GM12801 (cell line): ENCODE measurements around the gene DHX40.

Experiments
- CTCF ChIP-seq: IDR thresholded peaks from one replicate; pipeline ENCODE4 v1.5.1; 2011; ENCODE audit warnings: control low read depth; ENCODE audit not compliant: insufficient read length; ENCODE audit errors: extremely low read depth

The DHX40 gene

GRCh38 chr17:59545942-59546341, 19.5 kb upstream of the DHX40 start:
- no peak for TF ChIP-seq CTCF

- TF ChIP-seq CTCF, result no peak
Observed at GRCh38 chr17:59547131-59547915, 18.1 kb upstream of the DHX40 start.

- no peak for TF ChIP-seq CTCF
Observed at GRCh38 chr17:59550703-59551102, 14.7 kb upstream of the DHX40 start.

GRCh38 chr17:59558039-59558438, 7.4 kb upstream of the DHX40 start:
- no peak for TF ChIP-seq CTCF

- TF ChIP-seq CTCF, result no peak
Observed at GRCh38 chr17:59558953-59559352, 6.5 kb upstream of the DHX40 start.

- no peak for TF ChIP-seq CTCF
Observed at GRCh38 chr17:59561042-59561441, 4.4 kb upstream of the DHX40 start.

- TF ChIP-seq CTCF, result no peak
Observed at GRCh38 chr17:59565959-59566324, 532 bp downstream of the DHX40 start.
